Naive thymus-derived CD8-positive, alpha-beta T cell (primary cell): ENCODE measurements around the gene MPPED1. TPM values are rescaled to one million over a fixed set of nuclear protein-coding genes. Genes with fewer than 3 reads are reported as not detected.
A peak's percentile ranks its signal among the peaks of the same experiment; 100 is the strongest.

Experiments
- ATAC-seq, 2 donors: fragments of 150-1000 bp; cut with Tn5 transposase in 1 of 2; sonication (Bioruptor Pico), chemical (Tn5 transposase) in 1 of 2; 1 replicate in 1 of 2; 2 replicates in 1 of 2; pipeline ENCODE4 v1.10.0; 2021; ENCODE audit warnings: mild to moderate bottlenecking in 2 of 2, moderate library complexity in 2 of 2
- POLR2A ChIA-PET: fragments of 350-600 bp; sonication (Branson Sonifier 250); formaldehyde crosslinking; loops from one replicate; lab custom pipeline; 2021; ENCODE audit warnings: antibody characterized with exemption; lab: Charles Lee
- DNase-seq, 10 donors: peaks; one replicate each; pipeline versions ENCODE4 v3.0.0 to v3.0.0-alpha.2; 2020 to 2022
- H3K27ac Mint-ChIP-seq, 10 donors: one replicate each; pipeline ENCODE4 v1.8.0; 2020 to 2022; ENCODE audit warnings: mild to moderate bottlenecking in 10 of 10, mixed read lengths in 10 of 10, moderate library complexity in 4 of 10, inconsistent platforms in 1 of 10
- H3K27me3 Mint-ChIP-seq, 5 donors: one replicate each; pipeline ENCODE4 v1.8.0; 2021 to 2022; ENCODE audit warnings: mixed read lengths in 5 of 5
- H3K36me3 Mint-ChIP-seq, 3 donors: one replicate each; pipeline ENCODE4 v1.8.0; 2020 to 2022; ENCODE audit warnings: mixed read lengths in 3 of 3, mild to moderate bottlenecking in 2 of 3, inconsistent platforms in 1 of 3
- H3K4me1 Mint-ChIP-seq, 4 donors: one replicate each; pipeline ENCODE4 v1.8.0; 2021 to 2022; ENCODE audit warnings: mixed read lengths in 4 of 4
- H3K4me3 Mint-ChIP-seq, 10 donors: one replicate each; pipeline ENCODE4 v1.8.0; 2020 to 2022; ENCODE audit warnings: mild to moderate bottlenecking in 10 of 10, mixed read lengths in 10 of 10, moderate library complexity in 6 of 10, inconsistent platforms in 1 of 10
- H3K9me3 Mint-ChIP-seq, 9 donors: one replicate each; pipeline ENCODE4 v1.8.0; 2020 to 2022; ENCODE audit warnings: mixed read lengths in 9 of 9, mild to moderate bottlenecking in 3 of 9, inconsistent platforms in 1 of 9, moderate library complexity in 1 of 9
- polyA plus RNA-seq, 3 donors: library from polyadenylated mRNA; unstranded; fragments of 300-500 nt; fragmentation: Illumina TruSeq; gene quantifications; one replicate each; pipeline ENCODE4 v1.2.3, GENCODE V29; 2021
- total RNA-seq, 8 experiments: library from RNA in 2 of 8; stranded (reverse) in 2 of 8; gene quantifications; one replicate each; pipeline ENCODE4 v1.2.3 and lab custom pipeline; 2021 to 2026

Gene MPPED1
- total and polyA plus RNA-seq, 5 experiments from 2014 or later = 0.03 TPM; not detected in 4

- Mint-ChIP-seq H3K27ac (no peak overlapping the region), H3K4me1 (no peaks in the 10 kb centered on the region), H3K9me3 (peaks cover 0 to 16% (median 0%) of the 10 kb centered on the region in 9 donors), H3K27me3 (peaks cover 0 to 17% (median 2%) of the 10 kb centered on the region in 5 donors), H3K4me3 (no peak overlapping the region), H3K36me3 (no peaks in the 10 kb centered on the region)
- POLR2A ChIA-PET = no interaction called here
- ATAC-seq (no peak), DNase-seq (peak in 1 of 10 donors; percentile 32)
Observed at GRCh38 chr22:43493297-43493696, 81.5 kb downstream of the MPPED1 start.

GRCh38 chr22:43497956-43498855, 86.4 kb downstream of the MPPED1 start:
- POLR2A ChIA-PET = no interaction called here
- peak in 1 of 10 donors; percentile 59 for DNase-seq
- no peak overlapping the region for H3K4me3 Mint-ChIP-seq
- H3K9me3 Mint-ChIP-seq = no peaks in the 10 kb centered on the region
- no peak overlapping the region for H3K27ac Mint-ChIP-seq
- H3K4me1 Mint-ChIP-seq = no peaks in the 10 kb centered on the region
- no peaks in the 10 kb centered on the region for H3K36me3 Mint-ChIP-seq
- peaks cover 0 to 9% (median under 1%) of the 10 kb centered on the region in 5 donors for H3K27me3 Mint-ChIP-seq
- ATAC-seq = no peak

- Mint-ChIP-seq H3K27ac (no peak overlapping the region), H3K27me3 (peaks cover 0 to 3% (median 0%) of the 10 kb centered on the region in 5 donors), H3K4me1 (no peaks in the 10 kb centered on the region), H3K9me3 (no peaks in the 10 kb centered on the region), H3K36me3 (no peaks in the 10 kb centered on the region), H3K4me3 (no peak overlapping the region)
- DNase-seq (no peak), ATAC-seq (no peak)
- POLR2A ChIA-PET = no interaction called here
Observed at GRCh38 chr22:43498856-43499253, 87.0 kb downstream of the MPPED1 start.

- ATAC-seq = no peak
- DNase-seq = peak in 1 of 10 donors; percentile 38
- Mint-ChIP-seq H3K27ac (no peak overlapping the region), H3K27me3 (peaks cover 0 to 2% (median 0%) of the 10 kb centered on the region in 5 donors), H3K4me3 (no peak overlapping the region), H3K9me3 (no peaks in the 10 kb centered on the region), H3K4me1 (no peaks in the 10 kb centered on the region), H3K36me3 (no peaks in the 10 kb centered on the region)
- POLR2A ChIA-PET = no interaction called here
Observed at GRCh38 chr22:43500792-43501785, 89.3 kb downstream of the MPPED1 start.

GRCh38 chr22:43501878-43502277, 90.1 kb downstream of the MPPED1 start:
- Mint-ChIP-seq H3K9me3 (no peaks in the 10 kb centered on the region), H3K27ac (no peak overlapping the region), H3K4me1 (no peaks in the 10 kb centered on the region), H3K27me3 (peaks cover 0 to 2% (median 0%) of the 10 kb centered on the region in 5 donors), H3K36me3 (no peaks in the 10 kb centered on the region), H3K4me3 (no peak overlapping the region)
- DNase-seq = peak in 1 of 10 donors; percentile 31
- ATAC-seq = no peak
- POLR2A ChIA-PET = no interaction called here

- Mint-ChIP-seq H3K36me3 (no peaks in the 10 kb centered on the region), H3K4me1 (no peaks in the 10 kb centered on the region), H3K27me3 (peaks cover 0 to 2% (median 0%) of the 10 kb centered on the region in 5 donors), H3K4me3 (no peak overlapping the region), H3K27ac (no peak overlapping the region), H3K9me3 (no peaks in the 10 kb centered on the region)
- ATAC-seq (no peak), DNase-seq (peak in 1 of 10 donors; percentile 48)
- POLR2A ChIA-PET = no interaction called here
Observed at GRCh38 chr22:43502306-43502874, 90.6 kb downstream of the MPPED1 start.

GRCh38 chr22:43504068-43504467, 92.3 kb downstream of the MPPED1 start:
- POLR2A ChIA-PET = no interaction called here
- H3K9me3 Mint-ChIP-seq = no peaks in the 10 kb centered on the region
- DNase-seq (no peak), ATAC-seq (no peak)
- no peaks in the 10 kb centered on the region for H3K36me3 Mint-ChIP-seq
- peaks cover 0 to 2% (median 0%) of the 10 kb centered on the region in 5 donors for H3K27me3 Mint-ChIP-seq
- no peak overlapping the region for H3K4me3 Mint-ChIP-seq
- no peak overlapping the region for H3K27ac Mint-ChIP-seq
- H3K4me1 Mint-ChIP-seq = no peaks in the 10 kb centered on the region

- Mint-ChIP-seq H3K27me3 (peaks cover 0 to 2% (median 0%) of the 10 kb centered on the region in 5 donors), H3K9me3 (peaks cover 0 to under 1% (median 0%) of the 10 kb centered on the region in 9 donors), H3K4me3 (no peak overlapping the region)
Observed at GRCh38 chr22:43504666-43505261, 93.0 kb downstream of the MPPED1 start.

GRCh38 chr22:43505423-43505822, 93.6 kb downstream of the MPPED1 start:
- ATAC-seq (no peak), DNase-seq (peak in 1 of 10 donors; percentile 42)
- no peak overlapping the region for H3K27ac Mint-ChIP-seq
- no peak overlapping the region for H3K4me3 Mint-ChIP-seq
- H3K36me3 Mint-ChIP-seq = no peaks in the 10 kb centered on the region
- peaks cover 0 to 3% (median 0%) of the 10 kb centered on the region in 9 donors for H3K9me3 Mint-ChIP-seq
- peaks cover 0 to 3% (median 0%) of the 10 kb centered on the region in 5 donors for H3K27me3 Mint-ChIP-seq
- POLR2A ChIA-PET = no interaction called here
- peaks cover 0 to 2% (median 0%) of the 10 kb centered on the region in 4 donors for H3K4me1 Mint-ChIP-seq

More at GRCh38 chr22:43504666-43505261, 93.0 kb downstream of the MPPED1 start:
- peaks cover 0 to under 1% (median 0%) of the 10 kb centered on the region in 4 donors for H3K4me1 Mint-ChIP-seq
- ATAC-seq (no peak), DNase-seq (no peak)
- H3K36me3 Mint-ChIP-seq = no peaks in the 10 kb centered on the region
- H3K27ac Mint-ChIP-seq = no peak overlapping the region
- POLR2A ChIA-PET = no interaction called here

GRCh38 chr22:43505896-43506295, 94.1 kb downstream of the MPPED1 start:
- H3K4me3 Mint-ChIP-seq = no peak overlapping the region
- POLR2A ChIA-PET = no interaction called here
- H3K36me3 Mint-ChIP-seq = no peaks in the 10 kb centered on the region
- H3K9me3 Mint-ChIP-seq = peaks cover 0 to 3% (median 0%) of the 10 kb centered on the region in 9 donors
- H3K27me3 Mint-ChIP-seq = peaks cover 0 to 4% (median 0%) of the 10 kb centered on the region in 5 donors
- ATAC-seq (no peak), DNase-seq (peak in 1 of 10 donors; percentile 10)
- H3K27ac Mint-ChIP-seq = no peak overlapping the region
- H3K4me1 Mint-ChIP-seq = peaks cover 0 to 2% (median 0%) of the 10 kb centered on the region in 4 donors

- ATAC-seq (no peak), DNase-seq (peak in 1 of 10 donors; percentile 28)
- H3K27ac Mint-ChIP-seq = no peak overlapping the region
- H3K36me3 Mint-ChIP-seq = no peaks in the 10 kb centered on the region
- peaks cover 0 to 3% (median 0%) of the 10 kb centered on the region in 9 donors for H3K9me3 Mint-ChIP-seq
- H3K4me3 Mint-ChIP-seq = no peak overlapping the region
- H3K27me3 Mint-ChIP-seq = peaks cover 0 to 4% (median 0%) of the 10 kb centered on the region in 5 donors
- peaks cover 0 to 2% (median 0%) of the 10 kb centered on the region in 4 donors for H3K4me1 Mint-ChIP-seq
- POLR2A ChIA-PET = no interaction called here
Observed at GRCh38 chr22:43506487-43506886, 94.7 kb downstream of the MPPED1 start.

GRCh38 chr22:43507235-43507634, 95.4 kb downstream of the MPPED1 start:
- Mint-ChIP-seq H3K4me1 (peaks cover 0 to 2% (median 0%) of the 10 kb centered on the region in 4 donors), H3K4me3 (no peak overlapping the region)
- ATAC-seq = no peak

More at GRCh38 chr22:43507235-43507634, 95.4 kb downstream of the MPPED1 start:
- POLR2A ChIA-PET = no interaction called here
- Mint-ChIP-seq H3K27ac (no peak overlapping the region), H3K36me3 (no peaks in the 10 kb centered on the region), H3K27me3 (peaks cover 0 to 3% (median 0%) of the 10 kb centered on the region in 5 donors), H3K9me3 (peaks cover 0 to 3% (median 0%) of the 10 kb centered on the region in 9 donors)
- DNase-seq = peak in 1 of 10 donors; percentile 28
